ENCODE measurements around the gene MROH2A. TPM values are rescaled to one million over a fixed set of nuclear protein-coding genes. Genes with fewer than 3 reads are reported as not detected.
A peak's percentile ranks its signal among the peaks of the same experiment; 100 is the strongest.

Gene MROH2A
- total and polyA plus RNA-seq, 9 of the 15 experiments (the other 6 are each of a cell fraction or from before 2014, with no cell fraction given) = 0.03 TPM; not detected in 8

GRCh38 chr2:233854241-233854981, 76.3 kb downstream of the MROH2A start, which contains the start of gene HJURP (continued):
- TF ChIP-seq HMGXB4 (CRISPR knock-in tag; IDR thresholded peaks at IDR 0.05) (no peak), BCLAF1 (IDR thresholded peaks at IDR 0.05; ENCODE audit: borderline replicate concordance in 1 of 2, control insufficient read depth in 1 of 2, low read depth in 2 of 2, low read length in 1 of 2) (no peak), ZNF408 (CRISPR knock-in tag; IDR thresholded peaks at IDR 0.05; ENCODE audit: low read depth) (no peak), ZNF77 (CRISPR knock-in tag; IDR thresholded peaks at IDR 0.05) (no peak), TCF15 (CRISPR knock-in tag; IDR thresholded peaks at IDR 0.05) (no peak), TAF15 (IDR thresholded peaks at IDR 0.05; ENCODE audit: low read depth, low read length) (no peak), ZNF57 (CRISPR knock-in tag; IDR thresholded peaks at IDR 0.05) (no peak), SETDB1 (IDR thresholded peaks at IDR 0.05; ENCODE audit: low read length) (no peak), U2AF1 (optimal IDR thresholded peaks at IDR 0.05; ENCODE audit: low read depth, low read length) (no peak), NONO (IDR thresholded peaks at IDR 0.05; ENCODE audit: low read depth in 2 of 2, low read length in 1 of 2) (no peak), ZNF75A (CRISPR knock-in tag; IDR thresholded peaks at IDR 0.05) (no peak), SMAD4 (CRISPR knock-in tag; conservative IDR thresholded peaks at IDR 0.05) (no peak; the same call in 1 of the 2 replicates), NELFE (IDR thresholded peaks at IDR 0.05; ENCODE audit: insufficient read depth, insufficient read length) (no peak), DEAF1 (CRISPR knock-in tag; IDR thresholded peaks at IDR 0.05) (no peak), C11orf30 (IDR thresholded peaks at IDR 0.05; ENCODE audit: low read depth) (peak; percentile 74), MYBL2 (IDR thresholded peaks at IDR 0.05; ENCODE audit: low read depth) (peak; percentile 97), MYBL2 (CRISPR knock-in tag; IDR thresholded peaks at IDR 0.05; ENCODE audit: borderline replicate concordance) (peak; percentile 89; the same call in 1 of the 2 replicates), DPF2 (IDR thresholded peaks at IDR 0.05) (peak; percentile 84)
